K562 (cell line): ENCODE data around the gene FOS. TPM values are rescaled to one million over a fixed set of nuclear protein-coding genes. Genes with fewer than 3 reads are reported as not detected.

Source experiments
- ATAC-seq: fragments of 200-7000 bp; cut with Tn5 transposase; 3 replicates; pipeline ENCODE4 v1.9.1; 2020; ENCODE audit warnings: moderate library complexity
- BruUV-seq: library from RNA; stranded (reverse); fragments of 400-500 nt; replicated peaks from 2 replicates; lab custom pipeline; 2021; lab: Mats Ljungman, UMichigan
- CTCF ChIA-PET: fragments of 300-600 bp; formaldehyde crosslinking; extraction: SDS; loops from one replicate; lab custom pipeline; 2021; ENCODE audit warnings: low intra/inter-chr PET ratio; lab: Yijun Ruan, JAX
- POLR2A ChIA-PET: fragments of 300-600, 350-650 bp; sonication (Branson Sonifier 250); formaldehyde crosslinking; extraction: SDS; loops from one replicate; lab custom pipeline; 2021; ENCODE audit warnings: antibody characterized with exemption, inconsistent platforms; lab: Yijun Ruan, JAX
- DNase-seq, 4 experiments: peaks; one replicate each; pipeline versions ENCODE4 v3.0.0 to v3.0.0-alpha.2; 2011 to 2018; ENCODE audit warnings: low spot score in 3 of 4, mixed read lengths in 3 of 4; ENCODE audit errors: extremely low read depth in 1 of 4
- FAIRE-seq: peaks from 2 replicates; lab custom pipeline; 2011; peaks lifted over from hg19 to GRCh38; lab: Jason Lieb, UNC
- H2AFZ ChIP-seq: 2 replicates; pipeline ENCODE4 v1.6.0; 2011; ENCODE audit warnings: low read depth, low read length, control low read depth, inconsistent platforms
- H3K27ac ChIP-seq: fragments of 200-600 bp; 3 replicates; pipeline ENCODE4 v1.8.0; 2011; ENCODE audit warnings: low read depth, mild to moderate bottlenecking, control low read depth, inconsistent platforms, low read length, moderate library complexity, mixed read lengths; ENCODE audit errors: extremely low read depth
- H3K27me3 ChIP-seq, 2 experiments: fragments of 300-600 bp in 1 of 2; 2 replicates in 1 of 2; 3 replicates in 1 of 2; pipeline versions ENCODE4 v1.6.0 to v1.8.0; 2011; ENCODE audit warnings: inconsistent platforms in 2 of 2, low read length in 2 of 2, mild to moderate bottlenecking in 1 of 2, mixed read lengths in 1 of 2, moderate library complexity in 1 of 2; ENCODE audit not compliant: control insufficient read depth in 2 of 2, insufficient read depth in 2 of 2
- H3K36me3 ChIP-seq: fragments of 300-600 bp; 3 replicates; pipeline ENCODE4 v1.8.0; 2011; ENCODE audit warnings: mild to moderate bottlenecking, low read length, inconsistent platforms; ENCODE audit not compliant: control insufficient read depth, insufficient read depth
- H3K4me1 ChIP-seq, 2 experiments: fragments of 200-600 bp in 1 of 2; replicated peaks in 1 of 2; 2 replicates in 1 of 2; 3 replicates in 1 of 2; pipeline versions ENCODE4 v1.5.1 to v1.8.0; 2011; ENCODE audit warnings: inconsistent platforms in 2 of 2, low read length in 2 of 2, mild to moderate bottlenecking in 1 of 2, mixed read lengths in 1 of 2, moderate library complexity in 1 of 2; ENCODE audit not compliant: control insufficient read depth in 2 of 2, insufficient read depth in 2 of 2
- H3K4me2 ChIP-seq: 2 replicates; pipeline ENCODE4 v1.6.1; 2011; ENCODE audit warnings: low read length, control low read depth, inconsistent platforms, mixed read lengths; ENCODE audit not compliant: insufficient read depth
- H3K4me3 ChIP-seq: fragments of 200-600 bp; sonication (generic), shearing (Covaris generic); 2 replicates; pipeline ENCODE4 v1.5.1; 2016; ENCODE audit warnings: control low read depth, inconsistent platforms
- H3K79me2 ChIP-seq: fragments of 200-600 bp; 3 replicates; pipeline ENCODE4 v1.8.0; 2011; ENCODE audit warnings: low read length, inconsistent platforms; ENCODE audit not compliant: control insufficient read depth, insufficient read depth
- H3K9ac ChIP-seq, 2 experiments: 2 replicates each; pipeline versions ENCODE4 v1.6.0 to v1.6.1; 2011; ENCODE audit warnings: low read depth in 2 of 2, low read length in 2 of 2, control low read depth in 1 of 2, inconsistent platforms in 1 of 2, mild to moderate bottlenecking in 1 of 2, mixed read lengths in 1 of 2; ENCODE audit not compliant: insufficient read depth in 1 of 2
- H3K9me1 ChIP-seq: one replicate; pipeline ENCODE4 v1.6.0; 2011; ENCODE audit warnings: inconsistent platforms, mild to moderate bottlenecking, low read length, moderate library complexity; ENCODE audit not compliant: control insufficient read depth, insufficient read depth
- H3K9me3 ChIP-seq: replicated peaks from 2 replicates; pipeline ENCODE4 v1.5.1; 2011; ENCODE audit warnings: low read depth, low read length, inconsistent platforms; ENCODE audit not compliant: control insufficient read depth, insufficient read depth
- H4K20me1 ChIP-seq: replicated peaks from 2 replicates; pipeline ENCODE4 v1.6.1; 2011; ENCODE audit warnings: low read length, inconsistent platforms, mixed read lengths; ENCODE audit not compliant: control insufficient read depth, insufficient read depth
- CBX5 ChIP-seq: IDR thresholded peaks from 2 replicates; pipeline ENCODE4 v1.6.1; 2014; ENCODE audit warnings: low read depth, borderline replicate concordance
- CBX8 ChIP-seq: fragments of 200-600 bp; sonication (generic); IDR thresholded peaks from 2 replicates; pipeline ENCODE4 v1.6.1; 2012; ENCODE audit warnings: borderline replicate concordance, mixed run types, low read depth, mild to moderate bottlenecking, moderate library complexity, mixed read lengths, low read length, control low read depth, inconsistent platforms; ENCODE audit not compliant: poor library complexity, severe bottlenecking; ENCODE audit errors: extremely low read depth
- ETV5 ChIP-seq: sonication (generic); formaldehyde crosslinking; IDR thresholded peaks from 2 replicates; pipeline ENCODE4 v1.4.0; 2020; ENCODE audit warnings: low read depth, mild to moderate bottlenecking, missing genetic modification reagents
- HDAC3 ChIP-seq: fragments of 450-650 bp; IDR thresholded peaks from 2 replicates; pipeline ENCODE4 v1.6.1; 2018; ENCODE audit warnings: borderline replicate concordance, mild to moderate bottlenecking, moderate library complexity; ENCODE audit not compliant: partially characterized antibody
- HMGN3 ChIP-seq: IDR thresholded peaks from 2 replicates; pipeline ENCODE4 v1.6.1; 2011; ENCODE audit warnings: borderline replicate concordance, low read depth, mild to moderate bottlenecking, mixed read lengths, low read length; ENCODE audit not compliant: insufficient read length; ENCODE audit errors: extremely low read depth
- HMGXB4 ChIP-seq: sonication (generic); formaldehyde crosslinking; IDR thresholded peaks from 2 replicates; pipeline ENCODE4 v1.8.1; 2023; ENCODE audit warnings: mild to moderate bottlenecking, missing genetic modification reagents
- HSF4 ChIP-seq: fragments of 250-450 bp; sonication (Bioruptor Pico); IDR thresholded peaks from 2 replicates; pipeline ENCODE4 v2.1.2; 2022; ENCODE audit warnings: mild to moderate bottlenecking, moderate library complexity, borderline replicate concordance
- IRF1 ChIP-seq: sonication (generic); formaldehyde crosslinking; IDR thresholded peaks from 2 replicates; pipeline ENCODE4 v1.8.0; 2022; ENCODE audit warnings: missing genetic modification reagents, mild to moderate bottlenecking, borderline replicate concordance
- NFRKB ChIP-seq: fragments of 450-650 bp; IDR thresholded peaks from 2 replicates; pipeline ENCODE4 v1.6.1; 2016; ENCODE audit warnings: low read depth
- PCBP2 ChIP-seq: fragments of 200-400 bp; formaldehyde crosslinking; IDR thresholded peaks from 2 replicates; pipeline ENCODE4 v1.6.1; 2018; ENCODE audit warnings: low read length, low read depth, mild to moderate bottlenecking, moderate library complexity; ENCODE audit not compliant: poor library complexity, severe bottlenecking
- PML ChIP-seq: IDR thresholded peaks from 2 replicates; pipeline ENCODE4 v1.6.1; 2012; ENCODE audit warnings: low read length, inconsistent platforms
- SRF ChIP-seq, 2 experiments: fragments of 250-450, 450-650 bp in 1 of 2; sonication (Bioruptor Pico) in 1 of 2; sonication (generic) in 1 of 2; formaldehyde crosslinking; IDR thresholded peaks; 2 replicates each; pipeline versions ENCODE4 v1.5.0 to v1.5.1; 2020 to 2022; ENCODE audit warnings: mild to moderate bottlenecking in 1 of 2, missing genetic modification reagents in 1 of 2
- TEAD2 ChIP-seq: fragments of 450-650 bp; IDR thresholded peaks from 2 replicates; pipeline ENCODE4 v1.6.1; 2016; ENCODE audit warnings: missing genetic modification characterization, control low read depth, missing compliant biosample characterization
- ZNF140 ChIP-seq: fragments of 250-450 bp; sonication (Bioruptor Pico); IDR thresholded peaks from 2 replicates; pipeline ENCODE4 v1.8.0; 2021; ENCODE audit warnings: moderate library complexity, mild to moderate bottlenecking, inconsistent platforms
- ZNF282 ChIP-seq: sonication (generic); formaldehyde crosslinking; IDR thresholded peaks from 2 replicates; pipeline ENCODE4 v1.8.1; 2023; ENCODE audit warnings: missing genetic modification reagents
- WGBS: fragments of 100-300 bp; shearing (Covaris generic); methylation state at CpG from one replicate; pipeline ENCODE4 v1.1.6; 2016; ENCODE audit warnings: low coverage, mixed read lengths; ENCODE audit not compliant: insufficient coverage; ENCODE audit errors: missing lambda C conversion rate; 5-methylcytosine and 5-hydroxymethylcytosine counted together
- in situ Hi-C: fragments of 300-500 bp; cut with MboI; formaldehyde crosslinking; loops from 4 replicates; pipeline ENCODE4 v1.15.0; 2018; ENCODE audit warnings: inconsistent platforms, mixed read lengths
- intact Hi-C: fragments of 100-400 bp; cut with micrococcal nuclease; formaldehyde crosslinking; loops from 2 replicates; pipeline ENCODE4 v1.14.2; 2022
- polyA plus RNA-seq, 8 experiments: library from polyadenylated mRNA; depleted of rRNA in 4 of 8; stranded (reverse) in 5 of 8; unstranded in 3 of 8; fragments of >200 nt; fragmentation: Nextera tagmentation in 2 of 8; fragmentation: Illumina TruSeq in 1 of 8; extraction: Ambion mirVana in 2 of 8; extraction: Trizol in 1 of 8; gene quantifications; 2 replicates each; pipeline versions ENCODE4 v1.2.1 to v1.2.3, GENCODE V29; 2011 to 2014; ENCODE audit warnings: inconsistent platforms in 1 of 8, missing spikeins in 1 of 8
- total RNA-seq, 7 experiments: library from RNA; depleted of rRNA in 6 of 7; stranded (reverse); fragments of >200 nt in 6 of 7; fragmentation: Illumina TruSeq in 2 of 7; extraction: Trizol in 2 of 7; gene quantifications; 2 replicates each; pipeline versions ENCODE4 v1.2.1 to v1.2.3, GENCODE V29; 2011 to 2021; ENCODE audit warnings: low replicate concordance in 1 of 7

The FOS gene
- total and polyA plus RNA-seq, 9 of the 15 experiments (the other 6 are each of a cell fraction or from before 2014, with no cell fraction given) = 0.54 to 13.8 (median 8.9) TPM

GRCh38 chr14:75261820-75262219, 16.8 kb upstream of the FOS start:
- Histone ChIP-seq H3K27ac (no peak overlapping the region), H3K27me3 (no peaks in the 10 kb centered on the region; a peak in 1 of 5 replicates), H3K4me3 (no peak overlapping the region), H3K36me3 (no peaks in the 10 kb centered on the region), H3K4me2 (no peak overlapping the region), H3K4me1 (peaks cover 6 to 14% of the 10 kb centered on the region in 2 experiments), H3K79me2 (no peaks in the 10 kb centered on the region), H4K20me1 (no peaks in the 10 kb centered on the region), H2AFZ (no peak overlapping the region), H3K9ac (no peak overlapping the region), H3K9me1 (no peaks in the 10 kb centered on the region), H3K9me3 (no peaks in the 10 kb centered on the region)
- BruUV-seq = no TSS peak
- intact Hi-C loops = no loop called here
- ChIA-PET POLR2A (no interaction called here), CTCF (no interaction called here)
- DNase-seq = no peak
- TF ChIP-seq CBX5 (no peak), IRF1 (CRISPR knock-in tag) (no peak), ZNF140 (no peak), ETV5 (CRISPR knock-in tag) (no peak), NFRKB (no peak), CBX8 (no peak), TEAD2 (tag) (no peak), HMGXB4 (CRISPR knock-in tag) (no peak), HDAC3 (no peak), HSF4 (no peak), ZNF282 (CRISPR knock-in tag) (no peak), PCBP2 (no peak), SRF (CRISPR knock-in tag; IDR thresholded peaks at IDR 0.05) (no peak), PML (no peak), HMGN3 (no peak)
- in situ Hi-C loops = no loop called here
- FAIRE-seq = no peak
- no peak for ATAC-seq
- 61% methylated on average over 5 of the region's 5 CpGs for WGBS
